Thoracic aorta (tissue), 2 donors: ENCODE results near the gene DLL4. TPM values are rescaled to one million over a fixed set of nuclear protein-coding genes. Genes with fewer than 3 reads are reported as not detected.
"Not testable (repeated sequence)": the region's sequence is repeated elsewhere in the genome, so short reads cannot be mapped to it uniquely, and the experiment has no call there.

Experiments used
- ATAC-seq: fragments of 150-250 bp; one replicate; pipeline ENCODE4 v1.8.0; 2017; ENCODE audit warnings: low read depth; ENCODE audit not compliant: insufficient number of reproducible peaks, low FRiP score
- DNase-seq: peaks from one replicate; pipeline ENCODE4 v3.0.0-alpha.2; 2020; ENCODE audit warnings: low spot score
- H3K27ac ChIP-seq, 2 donors: fragments of 200-600 bp; sonication (generic); 1 replicate in 1 of 2; 2 replicates in 1 of 2; pipeline ENCODE4 v1.5.1; 2016; ENCODE audit warnings: mild to moderate bottlenecking in 2 of 2, moderate library complexity in 2 of 2
- H3K27me3 ChIP-seq: fragments of 200-600 bp; sonication (generic); replicated peaks from 2 replicates; pipeline ENCODE4 v1.6.0; 2016; ENCODE audit warnings: mild to moderate bottlenecking; ENCODE audit not compliant: insufficient read depth
- H3K36me3 ChIP-seq: fragments of 200-600 bp; sonication (generic); one replicate; pipeline ENCODE4 v1.5.1; 2016
- H3K4me1 ChIP-seq, 2 donors: fragments of 200-600 bp; sonication (generic); 1 replicate in 1 of 2; 2 replicates in 1 of 2; pipeline versions ENCODE4 v1.5.1 to v1.6.0; 2016; ENCODE audit warnings: low read depth in 2 of 2, mild to moderate bottlenecking in 1 of 2; ENCODE audit not compliant: control insufficient read depth in 1 of 2
- H3K4me3 ChIP-seq: fragments of 200-600 bp; sonication (generic); 2 replicates; pipeline ENCODE4 v1.5.1; 2016; ENCODE audit warnings: mild to moderate bottlenecking
- H3K9me3 ChIP-seq: fragments of 200-600 bp; sonication (generic); 2 replicates; pipeline ENCODE4 v1.5.1; 2016
- CTCF ChIP-seq: fragments of 200-600 bp; sonication (generic); IDR thresholded peaks from one replicate; pipeline ENCODE4 v1.5.1; 2019; ENCODE audit warnings: antibody characterized with exemption
- total RNA-seq, 2 donors: library from RNA; depleted of rRNA; stranded (reverse); fragments of >200 nt; gene quantifications; one replicate each; pipeline versions ENCODE4 v1.1.0 to v1.2.3, GENCODE V29; 2016

DLL4 gene
- total RNA-seq, 2 donors from 2014 or later, result 6.2 to 13.0 TPM

GRCh38 chr15:40952301-40952900 is 23.3 kb downstream of the DLL4 start:
- peak overlapping the region; percentile 91 for H3K4me3 ChIP-seq
- ATAC-seq (no peak), DNase-seq (no peak)
- H3K27ac ChIP-seq, result peak overlapping the region; percentile 82 to 91
- no peaks in the 10 kb centered on the region for H3K9me3 ChIP-seq
- no peak for TF ChIP-seq CTCF
- no peaks in the 10 kb centered on the region for H3K27me3 ChIP-seq
- peaks cover 15 to 47% of the 10 kb centered on the region in 2 donors for H3K4me1 ChIP-seq
- H3K36me3 ChIP-seq, result no peaks in the 10 kb centered on the region

- peak; percentile 11 for TF ChIP-seq CTCF
- DNase-seq, result peak; percentile 90
- peak within 1 kb of the TSS; percentile 91 for H3K4me3 ChIP-seq
- H3K27ac ChIP-seq, result peak within 1 kb of the TSS; percentile 82 to 91
- H3K4me1 ChIP-seq, result peaks cover 17 to 52% of the 10 kb centered on the region in 2 donors
- no peaks in the 10 kb centered on the region for H3K36me3 ChIP-seq
- peak; percentile 92 for ATAC-seq
- no peaks in the 10 kb centered on the region for H3K9me3 ChIP-seq
- no peaks in the 10 kb centered on the region for H3K27me3 ChIP-seq
Observed at GRCh38 chr15:40952901-40953712, 24.0 kb downstream of the DLL4 start, which contains the start of gene CHAC1. Gene CHAC1 (plus strand): TSS chr15:40953471. CDS start chr15:40953584, 113 bp downstream.

- H3K27ac ChIP-seq, result peak overlapping the region; percentile 82 to 91
- no peaks in the 10 kb centered on the region for H3K27me3 ChIP-seq
- H3K36me3 ChIP-seq, result no peaks in the 10 kb centered on the region
- peaks cover 17 to 58% of the 10 kb centered on the region in 2 donors for H3K4me1 ChIP-seq
- no peaks in the 10 kb centered on the region for H3K9me3 ChIP-seq
- peak overlapping the region; percentile 91 for H3K4me3 ChIP-seq
- no peak for DNase-seq
- TF ChIP-seq CTCF, result no peak
- no peak for ATAC-seq
Observed at GRCh38 chr15:40953713-40954074, 24.6 kb downstream of the DLL4 start.

GRCh38 chr15:40954158-40954848 is 25.2 kb downstream of the DLL4 start:
- H3K9me3 ChIP-seq, ATAC-seq, H3K27me3 ChIP-seq, DNase-seq, H3K36me3 ChIP-seq: not testable (repeated sequence)
- Histone ChIP-seq H3K4me1 (peaks cover 17 to 59% of the 10 kb centered on the region in 2 donors), H3K27ac (peak overlapping the region; percentile 82 to 91), H3K4me3 (peak overlapping the region; percentile 91)

- H3K27ac ChIP-seq, result peak overlapping the region; percentile 91
- no peak overlapping the region for H3K4me3 ChIP-seq
- no peaks in the 10 kb centered on the region for H3K36me3 ChIP-seq
- H3K9me3 ChIP-seq, result no peaks in the 10 kb centered on the region
- H3K4me1 ChIP-seq, result peaks cover 17 to 59% of the 10 kb centered on the region in 2 donors
- no peak for ATAC-seq
- TF ChIP-seq CTCF, result no peak
- DNase-seq, result no peak
- H3K27me3 ChIP-seq, result no peaks in the 10 kb centered on the region
Observed at GRCh38 chr15:40955141-40955903, 26.2 kb downstream of the DLL4 start.
